Endothelial cell of umbilical vein (primary cell): Measurements from ENCODE around the gene ZC2HC1C.

Experiments
- CTCF ChIP-seq, 2 donors: IDR thresholded peaks; 1 replicate in 1 of 2; 2 replicates in 1 of 2; pipeline ENCODE4 v1.5.1; 2011; ENCODE audit warnings: low read length in 2 of 2, mild to moderate bottlenecking in 2 of 2, moderate library complexity in 2 of 2, control low read depth in 1 of 2, inconsistent platforms in 1 of 2, low read depth in 1 of 2; ENCODE audit not compliant: insufficient read depth in 1 of 2; ENCODE audit errors: extremely low read depth in 1 of 2
- JUN ChIP-seq: IDR thresholded peaks from 2 replicates; pipeline ENCODE4 v1.6.1; 2011; ENCODE audit warnings: borderline replicate concordance, low read depth; ENCODE audit not compliant: insufficient read length, insufficient read depth

- no peak for TF ChIP-seq JUN
- TF ChIP-seq CTCF (IDR thresholded peaks at IDR 0.05; ENCODE audit: extremely low read depth in 1 of 2, insufficient read depth in 1 of 2, low read depth in 1 of 2, low read length in 2 of 2) = no peak
Measured at GRCh38 chr14:75077794-75078193, 8.4 kb downstream of the ZC2HC1C start.
